Stimulated activated CD4-positive, alpha-beta T cell treated with anti-CD3 and anti-CD28 coated beads, TNF-alpha, amount 100 ng/mL, for 24 hours (primary cell): ENCODE measurements around the gene SSR4.

Source experiments
- DNase-seq, 3 experiments: peaks; one replicate each; pipeline ENCODE4 v3.0.0-alpha.2; 2020; ENCODE audit warnings: low read depth in 3 of 3

The SSR4 gene

DNA sequence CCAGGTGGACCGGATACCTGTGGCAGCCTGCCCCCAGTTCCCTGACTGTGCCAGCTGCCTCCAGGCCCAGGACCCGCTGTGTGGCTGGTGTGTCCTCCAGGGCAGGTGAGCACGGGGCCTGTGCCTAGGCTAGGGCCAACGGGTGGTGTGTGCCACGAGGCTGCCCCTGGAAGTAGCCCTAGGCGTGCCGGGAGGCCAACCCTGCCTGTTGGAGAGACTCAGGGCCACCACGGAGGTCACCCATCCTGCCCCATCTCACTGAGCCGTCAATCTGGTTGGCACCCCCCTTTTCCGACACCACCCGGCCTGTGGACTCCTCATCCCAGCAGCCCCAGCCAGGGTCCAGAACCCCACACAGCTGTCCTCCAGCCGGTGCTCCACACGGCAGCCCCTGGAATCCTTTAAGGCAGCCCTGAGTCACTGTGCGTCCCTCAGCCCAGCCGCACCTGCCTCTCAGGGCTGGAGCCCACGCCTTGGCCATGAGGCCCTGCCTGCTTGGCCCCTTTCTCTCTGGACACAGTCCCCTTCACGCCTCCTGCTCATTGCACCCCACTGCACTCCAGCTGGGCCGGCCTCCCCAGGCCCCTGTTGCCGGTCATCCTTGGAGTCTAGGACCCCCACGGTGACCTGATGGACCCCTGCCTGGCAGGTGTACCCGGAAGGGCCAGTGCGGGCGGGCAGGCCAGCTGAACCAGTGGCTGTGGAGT lies 25.2 kb upstream of the SSR4 start:
- DNase-seq, result no peak

DNA sequence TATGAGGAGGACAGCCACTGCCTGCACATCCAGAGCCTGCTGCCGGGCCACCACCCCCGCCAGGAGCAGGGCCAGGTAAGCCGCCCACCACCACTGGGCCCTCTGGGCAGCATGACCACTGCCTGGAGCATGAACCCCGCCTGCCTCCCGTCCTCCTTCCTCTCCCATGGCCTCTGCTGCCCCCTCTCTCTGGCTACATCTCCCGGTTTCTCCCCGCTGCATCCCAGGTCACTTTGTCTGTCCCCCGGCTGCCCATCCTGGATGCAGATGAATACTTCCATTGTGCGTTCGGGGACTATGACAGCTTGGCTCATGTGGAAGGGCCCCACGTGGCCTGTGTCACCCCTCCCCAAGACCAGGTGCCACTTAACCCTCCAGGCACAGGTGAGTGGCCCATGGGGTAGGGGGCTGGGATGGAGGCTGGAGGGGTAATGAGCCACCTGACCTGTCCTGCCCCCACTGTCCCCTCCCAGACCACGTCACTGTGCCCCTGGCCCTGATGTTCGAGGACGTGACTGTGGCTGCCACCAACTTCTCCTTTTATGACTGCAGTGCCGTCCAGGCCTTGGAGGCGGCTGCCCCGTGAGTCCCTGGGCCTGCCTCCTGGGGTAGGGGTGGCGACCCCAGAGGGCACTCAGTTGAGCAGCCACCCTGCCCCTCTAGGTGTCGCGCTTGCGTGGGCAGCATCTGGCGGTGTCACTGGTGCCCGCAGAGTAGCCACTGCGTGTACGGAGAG lies 24.4 kb upstream of the SSR4 start:
- no peak for DNase-seq

DNA sequence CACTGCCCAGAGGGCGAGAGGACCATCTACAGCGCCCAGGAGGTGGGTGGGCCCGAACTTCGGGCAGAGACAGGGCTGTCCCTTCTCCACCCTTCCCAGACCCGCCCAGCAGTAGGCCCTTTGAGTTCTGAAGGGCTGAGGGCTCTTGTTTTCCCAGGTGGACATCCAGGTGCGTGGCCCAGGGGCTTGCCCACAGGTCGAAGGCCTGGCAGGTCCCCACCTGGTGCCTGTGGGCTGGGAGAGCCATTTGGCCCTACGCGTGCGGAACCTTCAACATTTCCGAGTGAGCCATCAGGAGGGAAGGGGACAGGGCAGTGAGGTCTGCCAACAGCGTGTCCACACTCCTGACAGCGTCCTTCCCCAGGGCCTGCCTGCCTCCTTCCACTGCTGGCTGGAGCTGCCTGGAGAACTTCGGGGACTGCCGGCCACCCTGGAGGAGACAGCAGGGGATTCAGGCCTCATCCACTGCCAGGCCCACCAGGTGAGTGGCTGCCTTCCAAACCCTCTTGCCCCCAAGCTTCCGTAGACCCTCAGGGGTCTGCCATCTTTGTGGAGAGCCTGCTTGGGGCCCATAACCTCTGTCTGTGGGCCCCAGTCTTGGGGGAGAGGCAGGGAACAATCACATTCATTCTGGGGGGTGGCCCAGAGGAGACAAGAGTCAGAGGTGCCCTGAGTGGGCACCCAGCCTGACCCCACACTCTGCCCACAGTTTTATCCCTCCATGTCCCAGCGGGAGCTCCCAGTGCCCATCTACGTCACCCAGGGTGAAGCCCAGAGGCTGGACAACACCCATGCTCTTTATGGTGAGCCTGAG lies 23.7 kb upstream of the SSR4 start:
- DNase-seq, result no peak

DNA sequence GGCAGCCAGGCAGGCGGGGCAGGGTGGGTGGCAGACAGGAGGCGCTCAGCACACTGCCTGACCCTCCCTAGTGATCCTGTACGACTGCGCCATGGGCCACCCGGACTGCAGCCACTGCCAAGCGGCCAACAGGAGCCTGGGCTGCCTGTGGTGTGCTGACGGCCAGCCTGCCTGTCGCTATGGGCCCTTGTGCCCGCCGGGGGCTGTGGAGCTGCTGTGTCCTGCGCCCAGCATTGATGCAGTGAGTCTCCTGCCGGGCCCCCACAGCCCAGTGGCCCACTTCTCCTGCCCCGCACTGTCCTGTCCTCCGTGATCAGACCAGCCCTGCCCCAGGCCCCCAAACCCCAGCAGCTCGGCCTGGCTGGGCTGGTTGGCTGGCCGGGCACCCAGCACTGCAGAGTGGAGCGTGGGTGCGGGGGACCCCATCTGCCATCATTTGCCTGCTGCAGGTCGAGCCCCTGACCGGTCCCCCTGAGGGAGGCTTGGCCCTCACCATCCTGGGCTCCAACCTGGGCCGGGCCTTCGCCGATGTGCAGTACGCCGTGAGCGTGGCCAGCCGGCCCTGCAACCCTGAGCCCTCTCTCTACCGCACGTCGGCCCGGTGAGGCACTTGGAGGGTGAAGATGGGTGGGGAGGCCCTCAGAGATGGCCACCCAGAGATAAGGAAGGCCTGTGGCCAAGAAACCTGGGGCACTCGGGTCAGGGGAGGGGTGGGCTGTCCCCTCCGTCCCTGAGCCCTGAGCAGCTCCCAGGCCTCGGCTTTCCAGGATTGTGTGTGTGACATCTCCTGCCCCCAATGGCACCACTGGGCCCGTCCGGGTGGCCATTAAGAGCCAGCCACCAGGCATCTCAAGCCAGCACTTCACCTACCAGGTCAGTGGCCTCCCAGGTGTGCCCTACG lies 22.8 kb upstream of the SSR4 start:
- no peak for DNase-seq

DNA sequence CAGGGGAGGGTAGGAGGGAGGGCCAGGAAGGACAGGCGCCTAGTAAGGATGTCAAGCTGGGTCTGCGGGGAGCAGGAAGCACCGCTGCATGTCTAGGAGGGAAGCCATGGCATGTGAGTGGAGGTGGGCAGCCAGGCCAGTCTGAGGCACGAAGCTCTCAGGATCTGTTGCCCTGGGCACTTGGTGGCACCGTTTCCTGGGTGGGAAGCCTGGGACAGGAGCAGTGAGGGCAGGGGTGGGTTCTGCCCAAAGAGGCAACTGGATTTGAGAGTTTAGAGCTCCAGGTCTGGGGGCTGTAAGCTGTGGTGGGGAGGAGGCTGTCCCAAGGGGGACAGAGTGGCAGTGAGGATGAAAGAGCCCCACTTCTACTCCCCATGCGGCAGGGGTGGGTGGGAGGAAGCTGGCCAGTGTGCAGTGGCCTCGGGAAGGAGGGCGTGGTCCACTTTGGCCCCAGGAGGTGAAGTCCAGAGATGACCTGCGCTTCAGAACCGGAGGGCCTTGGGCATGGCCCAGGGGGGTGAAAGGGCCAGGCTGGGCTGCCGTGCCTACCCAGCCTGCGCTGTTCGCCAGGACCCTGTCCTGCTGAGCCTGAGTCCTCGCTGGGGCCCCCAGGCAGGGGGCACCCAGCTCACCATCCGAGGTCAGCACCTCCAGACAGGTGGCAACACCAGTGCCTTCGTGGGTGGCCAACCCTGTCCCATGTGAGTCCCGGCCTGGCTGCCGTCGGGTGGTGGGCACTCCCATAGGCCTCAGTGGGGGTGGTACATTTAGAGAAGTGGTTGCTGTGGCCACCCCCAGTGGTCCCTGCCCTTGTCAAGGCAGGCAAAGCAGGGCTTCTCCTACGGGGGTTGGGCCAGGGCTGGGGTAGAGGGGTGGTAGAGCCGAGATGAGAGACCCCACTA lies 21.9 kb upstream of the SSR4 start:
- no peak for DNase-seq

DNA sequence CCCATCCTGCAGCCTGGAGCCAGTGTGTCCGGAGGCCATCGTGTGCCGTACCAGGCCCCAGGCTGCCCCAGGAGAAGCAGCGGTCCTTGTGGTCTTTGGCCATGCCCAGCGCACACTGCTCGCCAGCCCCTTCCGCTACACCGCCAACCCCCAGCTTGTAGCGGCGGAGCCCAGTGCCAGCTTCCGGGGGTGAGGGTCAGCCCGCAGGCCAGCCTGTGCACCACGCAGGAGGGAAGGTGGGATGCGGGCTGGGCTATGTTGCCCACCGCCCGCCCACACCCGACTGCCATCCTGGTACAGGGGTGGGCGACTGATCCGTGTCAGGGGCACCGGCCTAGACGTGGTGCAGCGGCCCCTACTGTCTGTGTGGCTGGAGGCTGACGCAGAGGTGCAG lies 21.3 kb upstream of the SSR4 start:
- DNase-seq, result no peak

DNA sequence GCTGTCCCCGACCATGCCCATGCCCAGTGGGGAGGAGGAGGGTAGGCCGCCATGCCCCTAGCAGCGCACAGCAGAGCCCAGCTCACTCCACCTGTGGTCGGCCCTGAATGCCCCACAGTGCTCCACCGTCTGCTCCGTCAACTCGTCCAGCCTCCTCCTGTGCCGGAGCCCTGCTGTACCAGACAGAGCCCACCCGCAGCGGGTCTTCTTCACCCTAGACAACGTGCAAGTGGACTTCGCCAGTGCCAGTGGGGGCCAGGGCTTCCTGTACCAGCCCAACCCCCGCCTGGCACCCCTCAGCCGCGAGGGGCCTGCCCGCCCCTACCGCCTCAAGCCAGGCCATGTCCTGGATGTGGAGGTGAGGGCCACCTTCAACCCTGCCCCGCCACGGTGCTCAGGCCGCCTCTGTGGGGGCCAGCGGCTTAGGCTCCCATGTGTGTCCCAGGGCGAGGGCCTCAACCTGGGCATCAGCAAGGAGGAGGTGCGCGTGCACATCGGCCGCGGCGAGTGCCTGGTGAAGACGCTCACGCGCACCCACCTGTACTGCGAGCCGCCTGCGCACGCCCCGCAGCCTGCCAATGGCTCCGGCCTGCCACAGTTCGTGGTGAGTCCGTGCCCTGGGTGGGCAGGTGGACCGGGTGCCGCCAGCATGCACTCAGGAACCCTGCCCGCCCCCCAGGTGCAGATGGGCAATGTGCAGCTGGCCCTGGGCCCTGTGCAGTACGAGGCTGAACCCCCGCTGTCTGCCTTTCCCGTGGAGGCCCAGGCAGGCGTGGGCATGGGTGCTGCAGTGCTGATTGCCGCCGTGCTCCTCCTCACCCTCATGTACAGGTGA lies 20.5 kb upstream of the SSR4 start:
- DNase-seq, result no peak

DNA sequence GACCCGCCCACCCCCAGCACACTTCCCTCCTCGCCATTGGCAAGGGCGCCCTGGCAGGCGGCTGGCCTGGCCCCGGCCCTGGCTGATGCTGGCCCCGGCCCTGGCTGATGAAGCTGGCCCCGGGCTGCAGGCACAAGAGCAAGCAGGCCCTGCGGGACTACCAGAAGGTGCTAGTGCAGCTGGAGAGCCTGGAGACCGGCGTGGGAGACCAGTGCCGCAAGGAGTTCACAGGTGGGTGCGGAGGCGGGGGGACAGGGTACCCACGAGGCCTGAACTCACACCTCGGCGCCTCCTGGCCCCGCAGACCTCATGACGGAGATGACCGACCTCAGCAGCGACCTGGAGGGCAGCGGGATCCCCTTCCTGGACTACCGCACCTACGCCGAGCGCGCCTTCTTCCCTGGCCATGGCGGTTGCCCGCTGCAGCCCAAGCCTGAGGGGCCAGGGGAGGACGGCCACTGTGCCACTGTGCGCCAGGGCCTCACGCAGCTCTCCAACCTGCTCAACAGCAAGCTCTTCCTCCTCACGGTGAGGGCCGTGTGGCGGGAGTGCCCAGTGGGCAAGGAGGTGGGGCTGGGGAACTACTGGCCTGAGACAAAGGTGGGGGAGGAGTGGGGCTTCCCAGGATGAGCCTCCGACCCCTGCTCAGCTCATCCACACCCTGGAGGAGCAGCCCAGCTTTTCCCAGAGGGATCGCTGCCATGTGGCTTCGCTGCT lies 19.7 kb upstream of the SSR4 start:
- no peak for DNase-seq

DNA sequence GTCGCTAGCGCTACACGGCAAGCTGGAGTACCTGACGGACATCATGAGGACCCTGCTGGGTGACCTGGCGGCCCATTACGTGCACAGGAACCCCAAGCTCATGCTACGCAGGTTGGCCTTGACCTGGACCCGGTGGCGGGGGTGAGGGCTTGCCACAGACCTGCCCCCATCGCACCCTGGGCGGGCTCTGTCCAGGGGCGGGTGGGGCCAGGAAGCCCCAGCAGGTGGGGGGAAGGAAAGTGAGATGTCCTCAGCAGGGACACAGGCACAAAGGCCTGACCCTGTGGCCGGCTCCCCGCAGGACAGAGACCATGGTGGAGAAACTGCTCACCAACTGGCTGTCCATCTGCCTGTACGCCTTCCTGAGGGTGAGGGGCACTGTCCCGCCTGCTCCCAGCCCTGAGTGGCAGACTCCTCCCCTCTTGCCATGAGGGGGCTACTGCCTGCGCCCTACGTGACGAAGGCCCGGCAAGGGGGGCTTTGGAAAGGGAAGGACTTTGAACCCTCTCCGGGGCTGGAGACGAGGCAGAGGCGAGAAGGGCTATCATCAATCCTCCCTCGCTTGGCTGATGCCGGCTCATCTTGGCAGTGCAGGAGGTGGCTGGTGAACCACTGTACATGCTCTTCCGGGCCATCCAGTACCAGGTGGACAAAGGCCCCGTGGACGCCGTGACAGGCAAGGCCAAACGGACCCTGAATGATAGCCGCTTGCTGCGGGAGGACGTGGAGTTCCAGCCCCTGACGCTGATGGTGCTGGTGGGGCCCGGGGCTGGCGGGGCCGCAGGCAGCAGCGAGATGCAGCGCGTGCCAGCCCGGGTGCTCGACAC lies 19.0 kb upstream of the SSR4 start:
- DNase-seq, result no peak

DNA sequence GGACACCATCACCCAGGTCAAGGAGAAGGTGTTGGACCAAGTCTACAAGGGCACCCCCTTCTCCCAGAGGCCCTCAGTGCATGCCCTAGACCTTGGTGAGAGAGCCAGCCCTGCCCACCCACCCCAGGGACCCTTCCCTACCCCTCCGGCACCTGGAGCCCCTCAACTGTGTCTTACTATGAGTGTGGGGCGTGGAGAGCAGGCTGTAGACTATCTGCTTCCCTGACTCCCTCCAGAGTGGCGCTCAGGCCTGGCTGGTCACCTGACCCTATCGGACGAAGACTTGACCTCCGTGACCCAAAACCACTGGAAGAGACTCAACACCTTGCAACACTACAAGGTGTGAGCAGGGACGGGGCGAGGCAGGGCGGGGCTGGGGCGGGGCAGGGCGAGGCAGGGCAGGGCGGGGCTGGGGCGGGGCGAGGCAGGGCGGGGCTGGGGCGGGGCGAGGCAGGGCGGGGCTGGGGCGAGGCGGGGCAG lies 18.3 kb upstream of the SSR4 start:
- DNase-seq, result no peak

DNA sequence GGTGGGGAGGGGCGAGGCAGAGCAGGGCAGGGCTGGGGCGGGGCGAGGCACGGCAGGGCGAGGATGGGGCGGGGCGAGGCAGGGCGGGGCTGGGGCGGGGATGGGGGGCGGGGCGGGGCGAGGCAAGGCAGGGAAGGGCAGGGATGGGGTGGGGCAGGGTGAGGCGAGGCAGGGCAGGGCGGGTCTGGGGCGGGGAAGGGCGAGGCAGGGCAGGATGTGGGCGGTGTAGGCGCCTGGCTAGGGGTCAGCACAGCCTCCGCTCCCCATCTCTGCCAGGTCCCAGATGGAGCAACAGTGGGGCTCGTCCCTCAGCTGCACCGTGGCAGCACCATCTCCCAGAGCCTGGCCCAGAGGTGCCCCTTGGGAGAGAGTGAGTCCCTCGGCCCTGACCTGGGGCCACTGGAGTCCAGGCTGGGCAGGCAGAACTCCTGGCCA lies 17.8 kb upstream of the SSR4 start:
- DNase-seq, result no peak

DNA sequence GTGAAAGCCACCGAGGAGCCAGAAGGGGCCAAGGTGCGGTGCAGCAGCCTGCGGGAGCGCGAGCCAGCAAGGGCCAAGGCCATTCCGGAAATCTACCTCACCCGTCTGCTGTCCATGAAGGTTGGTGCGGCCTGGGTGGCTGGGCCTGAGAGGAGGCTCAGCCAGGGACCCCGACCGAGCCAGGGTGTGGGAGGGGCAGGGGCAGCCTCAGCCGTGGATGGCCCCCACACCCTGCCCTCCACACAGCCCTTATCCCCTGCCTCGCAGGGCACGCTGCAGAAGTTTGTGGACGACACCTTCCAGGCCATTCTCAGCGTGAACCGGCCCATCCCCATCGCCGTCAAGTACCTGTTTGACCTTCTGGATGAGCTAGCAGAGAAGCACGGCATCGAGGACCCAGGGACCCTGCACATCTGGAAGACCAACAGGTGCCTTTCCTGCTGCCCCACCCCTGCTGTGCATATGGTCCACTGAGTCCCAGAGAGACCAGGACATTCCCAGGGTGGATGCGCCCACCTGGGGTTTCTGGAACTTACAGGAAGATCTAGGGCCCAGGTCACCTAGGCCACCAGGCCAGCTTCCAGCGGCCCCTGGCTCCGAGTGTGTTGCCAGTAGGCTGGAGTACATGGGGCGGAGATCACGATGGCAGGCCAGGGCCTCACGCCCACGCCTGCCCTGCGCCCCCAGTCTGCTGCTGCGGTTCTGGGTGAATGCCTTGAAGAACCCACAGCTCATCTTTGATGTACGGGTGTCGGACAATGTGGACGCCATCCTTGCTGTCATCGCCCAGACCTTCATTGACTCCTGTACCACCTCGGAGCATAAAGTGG lies 17.0 kb upstream of the SSR4 start:
- DNase-seq, result no peak

DNA sequence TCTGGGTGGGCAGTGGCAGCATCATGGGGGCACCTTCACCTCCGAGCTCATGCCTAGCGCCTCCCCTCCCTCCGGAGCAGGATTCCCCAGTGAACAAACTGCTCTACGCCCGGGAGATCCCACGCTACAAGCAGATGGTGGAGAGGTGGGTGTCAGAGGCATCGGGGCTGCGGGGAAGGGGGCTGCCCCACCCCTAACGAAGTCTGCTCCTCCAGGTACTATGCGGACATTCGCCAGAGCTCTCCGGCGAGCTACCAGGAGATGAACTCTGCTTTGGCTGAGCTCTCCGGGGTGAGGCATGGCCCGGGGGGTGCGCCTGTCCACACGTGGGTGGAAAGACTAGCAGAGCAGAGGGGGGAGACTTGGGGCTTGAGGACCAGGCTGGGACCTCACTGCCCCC lies 16.3 kb upstream of the SSR4 start:
- DNase-seq, result no peak

DNA sequence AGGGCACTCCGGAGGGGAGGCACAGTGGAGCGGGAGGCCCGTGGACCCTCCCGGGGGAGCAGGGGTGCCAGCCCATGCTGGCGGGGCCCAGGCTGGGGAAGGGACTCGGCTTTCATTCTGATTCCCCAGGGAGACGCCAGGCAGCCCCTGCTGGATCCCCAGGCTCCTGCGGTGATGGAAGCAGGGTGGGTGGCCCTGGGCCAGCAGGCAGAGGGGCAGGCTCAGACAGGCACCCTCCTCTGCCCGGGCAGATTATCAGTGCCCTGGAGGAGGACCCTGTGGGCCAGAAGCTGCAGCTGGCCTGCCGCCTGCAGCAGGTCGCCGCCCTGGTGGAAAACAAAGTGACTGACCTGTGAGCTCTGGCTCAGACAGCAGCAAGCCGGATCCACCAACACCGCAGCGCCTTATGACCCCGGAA lies 15.8 kb upstream of the SSR4 start:
- DNase-seq, result no peak

DNA sequence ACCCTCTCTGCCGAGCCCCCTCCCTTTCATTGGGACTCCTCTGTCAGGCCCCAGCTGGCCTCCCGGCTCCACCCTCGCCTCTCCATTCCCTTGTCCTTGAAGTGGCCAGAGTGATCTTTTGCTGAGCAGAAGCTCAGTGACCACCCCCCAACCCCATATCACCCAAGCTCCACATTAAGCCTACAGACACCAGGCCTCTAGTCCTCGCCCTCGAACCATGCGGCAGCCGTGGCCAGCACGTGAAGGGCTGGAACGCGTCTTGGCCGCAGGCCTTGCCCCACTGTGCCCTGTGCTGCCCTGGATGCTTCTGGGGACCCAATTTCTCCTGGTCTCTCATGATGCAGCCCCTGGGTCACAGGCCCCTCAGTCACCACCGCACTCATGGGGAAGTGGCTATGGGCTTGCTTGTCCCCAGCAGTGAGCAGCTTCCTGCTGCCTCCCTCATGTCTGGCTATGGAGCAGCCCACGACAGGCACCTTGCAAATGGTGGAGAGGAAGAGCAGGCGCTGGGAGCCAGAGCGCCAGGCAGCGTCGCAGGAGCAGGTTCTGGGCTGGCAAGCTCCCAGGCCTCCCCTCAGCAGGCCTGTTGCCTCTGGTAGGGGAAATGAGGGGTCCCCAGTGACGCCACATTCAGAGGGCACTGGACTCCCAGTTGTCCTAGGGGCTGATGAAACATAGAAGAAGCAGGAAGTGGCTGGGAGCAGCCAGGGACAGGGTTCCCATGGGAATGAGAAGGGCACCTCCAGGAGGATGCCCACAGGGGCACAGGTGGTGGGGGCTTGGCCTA lies 14.4 kb upstream of the SSR4 start:
- DNase-seq, result no peak
